KOPT-K1 (cell line): Measurements from ENCODE around the gene DDC.
"Not testable (repeated sequence)": the region's sequence is repeated elsewhere in the genome, so short reads cannot be mapped to it uniquely, and the experiment has no call there.

Experiments used
- H3K27ac ChIP-seq: fragments of 200-600 bp; sonication (generic); 2 replicates; pipeline ENCODE4 v1.5.1; 2016; ENCODE audit warnings: antibody characterized with exemption, mild to moderate bottlenecking, low read depth, low read length; ENCODE audit not compliant: poor library complexity, severe bottlenecking
- H3K36me3 ChIP-seq: fragments of 200-600 bp; sonication (generic); 2 replicates; pipeline ENCODE4 v1.5.1; 2017; ENCODE audit warnings: antibody characterized with exemption, mild to moderate bottlenecking, low read length, moderate library complexity; ENCODE audit not compliant: insufficient read depth
- H3K9me3 ChIP-seq: fragments of 200-600 bp; sonication (generic); 2 replicates; pipeline ENCODE4 v1.5.1; 2017; ENCODE audit warnings: antibody characterized with exemption, low read length, mild to moderate bottlenecking; ENCODE audit not compliant: insufficient read depth, poor library complexity, severe bottlenecking

DDC gene

DNA sequence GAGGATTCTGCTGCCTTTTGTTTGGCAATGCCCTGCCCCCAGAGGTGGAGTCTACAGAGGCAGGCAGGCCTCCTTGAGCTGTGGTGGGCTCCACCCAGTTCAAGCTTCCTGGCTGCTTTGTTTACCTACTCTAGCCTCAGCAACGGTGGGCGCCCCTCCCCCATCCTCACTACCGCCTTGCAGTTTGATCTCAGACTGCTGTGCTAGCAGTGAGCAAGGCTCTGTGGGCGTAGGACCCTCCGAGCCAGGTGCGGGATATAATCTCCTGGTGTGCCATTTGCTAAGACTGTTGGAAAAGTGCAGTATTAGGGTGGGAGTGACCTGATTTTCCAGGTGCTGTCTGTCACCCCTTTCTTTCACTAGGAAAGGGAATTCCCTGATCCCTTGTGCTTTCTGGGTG, 11.2 kb upstream of the DDC start:
- H3K36me3 ChIP-seq, H3K9me3 ChIP-seq, H3K27ac ChIP-seq: not testable (repeated sequence)

DNA sequence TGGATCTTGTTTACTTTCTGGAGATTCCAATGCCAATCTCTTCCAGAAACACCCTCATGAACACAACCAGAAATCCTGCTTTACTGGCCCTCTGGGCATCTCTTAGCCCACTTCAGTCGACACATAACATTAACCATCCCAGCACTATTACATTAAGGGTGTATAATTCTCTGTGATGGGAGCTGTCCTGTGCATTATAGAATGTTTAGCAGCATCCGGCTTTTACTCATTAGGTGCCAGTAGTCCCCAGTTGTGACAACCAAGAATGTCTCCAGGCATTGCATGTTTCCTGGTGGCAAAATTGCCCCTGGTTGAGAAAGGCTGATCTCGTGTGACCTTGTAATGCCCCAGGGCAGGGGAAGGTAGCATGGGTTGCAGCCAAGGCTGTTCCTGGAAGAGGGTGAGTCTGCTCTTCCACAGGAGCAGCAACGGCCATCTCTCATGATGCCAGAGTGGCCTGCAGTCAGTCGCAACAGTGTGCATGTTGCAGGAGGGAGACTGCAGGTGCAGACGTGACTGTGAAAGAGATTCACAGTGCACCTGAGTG, 2.6 kb upstream of the DDC start:
- H3K36me3 ChIP-seq = no peaks in the 10 kb centered on the region
- no peak overlapping the region for H3K27ac ChIP-seq
- no peaks in the 10 kb centered on the region for H3K9me3 ChIP-seq

DNA sequence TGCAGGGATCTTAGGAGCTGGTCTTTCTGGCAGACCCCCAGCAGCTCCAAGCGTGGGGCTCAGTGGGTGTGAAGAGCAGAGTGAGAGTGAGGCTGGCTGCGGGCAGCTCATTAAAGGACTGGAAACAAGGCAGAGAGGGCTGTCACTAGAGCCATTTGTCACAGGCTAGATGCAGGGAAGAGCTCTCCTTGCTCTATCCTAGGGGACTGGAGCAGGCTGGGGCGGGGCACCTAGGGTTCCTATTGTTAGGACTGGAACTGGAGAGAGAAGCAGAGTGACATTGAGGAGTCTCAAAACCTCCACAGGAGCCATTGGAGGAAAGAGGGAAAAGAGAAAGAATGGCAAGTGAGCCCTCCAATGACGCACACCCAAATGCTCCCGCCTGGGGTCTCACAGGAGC, 772 bp upstream of the DDC start:
- Histone ChIP-seq H3K36me3 (no peaks in the 10 kb centered on the region), H3K9me3 (no peaks in the 10 kb centered on the region), H3K27ac (no peak overlapping the region)

DNA sequence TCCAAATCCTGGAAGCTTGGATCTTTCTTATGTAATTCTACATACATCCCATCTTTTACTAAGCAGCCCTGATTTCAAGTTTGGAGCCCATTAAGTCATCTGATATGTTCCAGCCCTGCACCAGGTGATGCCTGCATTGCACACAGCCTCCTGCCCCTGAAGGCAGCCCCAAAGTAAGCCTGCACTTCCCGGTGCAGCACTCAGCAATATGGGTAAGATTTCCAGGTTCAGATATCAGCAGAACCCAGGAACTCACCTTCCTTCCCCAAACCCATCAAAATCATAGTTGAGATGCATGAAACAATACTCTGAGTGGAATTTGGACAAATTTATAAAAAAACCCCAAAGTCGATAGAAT, 333 bp upstream of the DDC start:
- Histone ChIP-seq H3K36me3 (no peaks in the 10 kb centered on the region), H3K9me3 (no peaks in the 10 kb centered on the region), H3K27ac (no peak overlapping the region)

DNA sequence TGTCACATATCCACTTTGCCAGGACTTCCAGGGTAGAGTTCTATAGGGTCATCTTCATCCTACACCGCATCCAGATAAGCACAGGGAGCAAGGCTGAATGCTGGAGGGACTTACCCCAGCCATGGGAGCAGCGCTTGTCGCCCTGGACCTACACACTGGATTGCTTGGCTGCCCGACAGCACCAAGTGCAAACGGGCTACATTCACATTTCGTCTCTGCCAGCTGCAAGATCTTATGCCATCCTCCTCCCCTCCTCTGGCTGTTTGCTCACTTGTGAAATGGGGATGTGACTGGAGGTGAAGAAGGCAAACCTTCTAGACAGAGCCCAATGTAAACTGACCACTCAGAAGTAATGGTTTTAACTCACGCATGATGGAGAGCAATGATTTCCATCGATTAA, 1.0 kb downstream of the DDC start:
- Histone ChIP-seq H3K9me3 (no peaks in the 10 kb centered on the region), H3K27ac (no peak overlapping the region), H3K36me3 (no peaks in the 10 kb centered on the region)

DNA sequence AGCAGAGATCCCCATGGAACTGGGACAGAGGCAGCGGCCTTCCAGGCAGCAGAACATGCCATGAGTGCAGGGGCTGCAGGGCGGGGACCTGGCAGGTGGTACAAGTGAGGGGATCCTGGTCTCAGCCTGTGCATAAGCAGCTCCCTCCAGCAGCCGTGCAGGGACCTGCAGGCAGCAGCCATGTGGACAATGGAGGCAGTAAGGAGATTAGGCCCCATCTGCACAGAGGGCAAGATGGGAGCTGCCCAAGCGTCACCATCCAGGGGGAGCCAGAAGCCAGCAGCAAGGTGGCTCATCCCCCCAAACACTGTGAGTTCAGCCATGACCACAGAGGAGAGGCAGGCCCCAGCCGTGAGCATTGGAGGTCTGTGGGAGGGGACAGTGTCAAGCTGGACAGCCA, 3.1 kb downstream of the DDC start:
- Histone ChIP-seq H3K27ac (no peak overlapping the region), H3K36me3 (no peaks in the 10 kb centered on the region), H3K9me3 (no peaks in the 10 kb centered on the region)

DNA sequence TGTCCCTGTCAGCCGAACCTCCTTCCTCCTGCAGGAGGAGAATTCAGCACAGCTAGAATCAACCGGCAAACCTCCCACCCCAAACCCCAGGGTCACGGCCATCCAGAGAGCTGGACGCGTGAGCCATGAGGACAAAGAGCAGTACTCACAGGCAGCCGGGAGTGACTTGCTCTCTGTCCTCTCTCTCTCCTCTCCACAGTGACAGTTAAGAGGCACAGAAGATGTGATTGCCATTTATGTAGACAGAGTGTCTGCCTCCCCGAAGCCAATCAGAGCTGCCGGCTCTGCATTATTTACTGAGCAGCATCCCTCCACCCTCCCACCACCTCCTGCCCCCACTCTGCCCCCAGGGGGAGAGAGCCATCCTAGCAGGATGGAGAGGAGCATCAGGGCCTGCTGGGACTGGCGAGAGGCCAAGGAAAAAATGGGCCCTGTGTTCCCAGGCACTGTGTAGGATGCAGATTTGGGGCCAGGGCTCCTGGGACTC, 4.3 kb downstream of the DDC start:
- no peak overlapping the region for H3K27ac ChIP-seq

DNA sequence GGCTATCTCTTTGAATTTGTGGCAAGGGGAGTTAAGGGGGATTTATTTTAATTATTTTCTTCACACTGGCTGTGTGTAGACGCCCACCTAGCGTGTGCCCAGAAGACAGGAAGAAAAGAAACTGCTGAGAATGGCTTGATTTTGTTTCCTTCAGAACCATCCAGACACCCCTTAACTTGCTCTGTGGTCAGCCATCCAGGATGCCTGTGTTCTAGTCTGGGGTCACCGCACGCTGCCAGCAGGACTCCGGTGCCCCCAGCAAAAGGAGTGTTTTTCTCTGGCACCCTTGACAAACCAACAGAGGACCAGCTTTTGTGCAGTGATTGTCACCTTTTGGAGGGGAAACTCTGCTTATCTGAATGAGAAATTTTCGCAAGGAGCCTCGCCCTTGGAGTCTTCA, 5.3 kb downstream of the DDC start:
- Histone ChIP-seq H3K27ac (no peak overlapping the region), H3K9me3 (no peaks in the 10 kb centered on the region), H3K36me3 (no peaks in the 10 kb centered on the region)

More for the DNA sequence above, 4.3 kb downstream of the DDC start:
- H3K9me3 ChIP-seq = no peaks in the 10 kb centered on the region
- no peaks in the 10 kb centered on the region for H3K36me3 ChIP-seq

DNA sequence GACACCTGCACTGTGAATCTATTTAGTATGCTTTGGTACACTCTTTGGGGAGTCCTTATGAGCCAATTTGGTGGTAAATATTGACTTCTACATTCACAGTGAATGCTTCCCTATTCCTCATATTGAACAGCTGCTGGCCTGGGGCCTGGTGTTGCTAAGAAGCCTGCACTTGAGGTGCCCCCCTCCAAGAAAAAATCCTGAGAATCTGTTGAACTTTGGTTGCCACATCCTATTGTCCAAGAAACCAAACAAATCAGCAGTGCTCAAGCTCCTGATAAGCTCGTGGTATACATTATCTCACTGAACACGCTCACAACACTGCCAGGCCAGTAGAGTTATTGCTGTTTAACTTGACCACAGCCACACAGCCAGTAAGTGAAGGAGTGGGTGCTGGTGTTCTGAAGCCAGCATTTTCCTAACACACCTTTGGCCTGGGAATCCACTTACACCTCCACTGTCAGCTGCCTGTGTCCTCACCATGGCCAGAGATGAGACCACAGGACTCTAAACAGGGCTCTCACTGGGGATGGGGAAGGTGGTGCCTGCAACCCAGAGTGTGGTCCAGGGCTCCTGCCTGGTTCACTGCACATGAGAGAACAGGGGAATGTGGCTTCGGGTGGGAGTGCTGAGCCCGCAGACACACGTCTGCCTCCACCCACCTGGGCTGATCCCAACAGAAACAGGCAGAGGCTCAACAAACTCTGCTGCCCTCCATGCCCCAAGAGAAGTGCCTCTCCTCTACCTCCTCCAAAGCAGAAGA, 6.7 kb downstream of the DDC start:
- Histone ChIP-seq H3K9me3 (no peaks in the 10 kb centered on the region), H3K27ac (no peak overlapping the region), H3K36me3 (no peaks in the 10 kb centered on the region)

DNA sequence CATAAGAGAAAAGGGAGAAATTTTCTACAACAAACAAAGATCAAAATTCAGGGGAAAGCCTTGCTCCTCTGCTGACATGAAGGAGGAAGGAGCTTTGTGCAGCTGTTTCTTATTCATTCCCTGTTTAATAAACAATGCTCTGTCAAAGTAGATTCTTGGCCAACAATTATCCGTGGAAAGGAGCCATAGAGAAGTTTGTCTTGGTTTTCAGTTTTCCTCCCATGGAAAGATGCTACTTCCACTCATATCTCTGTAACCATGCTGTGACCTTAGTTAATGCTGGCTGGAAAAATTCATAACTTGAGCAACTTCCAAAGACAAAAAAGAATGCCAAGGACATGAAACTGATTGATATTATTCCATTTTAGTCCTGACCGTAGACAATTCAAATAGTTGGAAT, 8.1 kb downstream of the DDC start:
- H3K9me3 ChIP-seq = no peaks in the 10 kb centered on the region
- H3K36me3 ChIP-seq = no peaks in the 10 kb centered on the region
- H3K27ac ChIP-seq = no peak overlapping the region

DNA sequence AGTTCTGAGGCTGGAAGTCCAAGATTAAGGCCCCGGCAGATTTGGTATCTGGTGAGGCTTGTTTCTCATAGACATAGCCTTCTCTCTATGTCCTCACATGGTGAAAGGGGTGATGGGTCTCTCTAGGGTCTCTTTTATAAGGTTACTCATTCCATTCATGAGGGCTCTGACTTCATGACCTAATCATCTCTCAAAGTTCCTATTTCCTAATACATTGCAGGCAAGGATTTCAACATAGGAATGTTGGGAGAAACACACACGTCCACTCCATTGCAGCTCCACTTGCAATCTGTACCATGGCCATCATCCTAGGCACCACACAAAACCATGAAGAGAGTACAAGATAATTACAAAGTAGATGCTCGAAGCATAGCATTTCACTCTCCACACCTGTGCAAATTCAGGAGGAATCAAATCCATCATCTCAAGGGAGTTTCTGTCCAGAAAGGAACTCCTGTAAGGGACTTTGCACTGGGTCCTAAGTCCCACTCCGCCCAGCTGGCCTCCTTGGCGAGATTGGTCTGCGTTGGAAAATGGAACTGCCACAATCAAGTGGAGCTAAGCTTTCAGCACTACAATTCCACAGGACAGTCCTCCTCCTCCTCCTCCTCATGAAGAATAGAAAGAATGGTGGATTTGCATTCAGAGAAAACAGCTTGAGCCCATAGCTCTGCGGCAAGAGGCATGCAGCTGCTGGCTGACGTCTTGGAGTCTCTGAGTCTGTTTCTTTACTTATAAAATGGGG, 8.8 kb downstream of the DDC start:
- Histone ChIP-seq H3K36me3 (no peaks in the 10 kb centered on the region), H3K9me3 (no peaks in the 10 kb centered on the region), H3K27ac (no peak overlapping the region)

DNA sequence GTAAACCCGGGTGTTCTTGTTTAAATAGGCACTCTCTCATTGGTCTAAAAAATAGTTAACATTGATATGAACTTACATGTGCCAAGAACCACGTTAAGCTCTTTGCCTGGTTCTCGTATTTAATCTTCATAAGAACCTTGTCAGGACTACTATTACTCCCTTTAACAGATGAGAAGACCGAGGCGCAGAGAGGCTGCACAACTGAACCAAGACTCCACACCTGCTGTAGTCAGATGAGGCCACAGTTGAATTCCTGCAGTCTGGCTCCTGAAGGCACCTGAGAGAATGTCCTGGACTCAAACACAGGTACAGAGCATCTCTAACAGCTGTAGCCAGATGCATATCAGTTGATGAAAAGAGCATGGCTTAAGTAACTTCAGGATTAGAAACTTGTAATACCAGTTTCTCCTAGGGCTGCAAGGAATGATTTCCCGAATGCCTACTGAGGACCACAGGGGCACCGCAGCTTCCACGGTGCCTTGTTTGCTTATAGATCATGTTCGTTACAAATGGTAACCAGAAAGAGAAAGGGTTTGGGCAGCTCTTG, 9.5 kb downstream of the DDC start:
- no peaks in the 10 kb centered on the region for H3K36me3 ChIP-seq
- H3K9me3 ChIP-seq = no peaks in the 10 kb centered on the region
- H3K27ac ChIP-seq = no peak overlapping the region

DNA sequence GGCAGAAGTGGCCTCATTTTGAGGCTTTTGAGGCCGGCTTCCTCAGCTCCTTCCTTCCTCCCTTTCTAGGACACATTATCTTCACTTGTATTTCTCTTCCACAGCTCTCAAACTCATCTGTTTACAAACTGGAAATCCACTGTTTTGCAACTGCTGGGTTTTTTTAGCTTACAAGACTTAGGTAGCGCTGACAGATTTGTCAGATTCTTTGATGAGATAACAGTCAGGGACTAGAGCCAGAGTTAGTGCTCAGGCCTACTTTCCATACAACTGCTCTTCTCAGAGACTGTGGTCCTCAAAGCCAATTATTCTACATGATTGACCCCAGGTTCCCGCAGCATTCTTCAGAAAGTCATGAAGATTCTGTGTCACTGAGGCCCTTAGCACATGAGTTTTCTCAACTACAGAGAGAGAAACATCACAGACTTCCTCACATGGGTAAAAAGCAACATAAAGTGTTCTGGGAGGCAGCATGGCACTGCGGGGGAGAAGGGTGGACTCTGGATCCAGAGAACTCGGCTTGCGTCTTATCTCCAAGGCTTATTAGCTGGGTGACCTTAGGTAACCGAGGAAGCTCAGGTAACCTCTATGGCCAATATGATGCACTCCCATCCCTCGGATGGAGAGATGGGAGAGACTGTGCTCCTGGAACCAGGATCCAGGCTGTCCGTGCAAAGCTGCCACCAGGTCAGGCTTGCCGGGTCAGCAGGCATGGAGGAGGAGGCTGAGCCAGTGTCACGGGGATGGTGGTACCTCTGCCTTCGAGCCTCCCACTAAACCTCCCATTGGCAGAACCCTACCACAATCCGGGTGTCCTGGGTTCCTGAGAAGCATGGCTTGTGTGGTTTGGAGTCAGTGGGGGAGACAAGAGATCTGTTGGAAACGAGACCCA, 10.5 kb downstream of the DDC start:
- no peak overlapping the region for H3K27ac ChIP-seq
- H3K9me3 ChIP-seq = no peaks in the 10 kb centered on the region
- no peaks in the 10 kb centered on the region for H3K36me3 ChIP-seq

DNA sequence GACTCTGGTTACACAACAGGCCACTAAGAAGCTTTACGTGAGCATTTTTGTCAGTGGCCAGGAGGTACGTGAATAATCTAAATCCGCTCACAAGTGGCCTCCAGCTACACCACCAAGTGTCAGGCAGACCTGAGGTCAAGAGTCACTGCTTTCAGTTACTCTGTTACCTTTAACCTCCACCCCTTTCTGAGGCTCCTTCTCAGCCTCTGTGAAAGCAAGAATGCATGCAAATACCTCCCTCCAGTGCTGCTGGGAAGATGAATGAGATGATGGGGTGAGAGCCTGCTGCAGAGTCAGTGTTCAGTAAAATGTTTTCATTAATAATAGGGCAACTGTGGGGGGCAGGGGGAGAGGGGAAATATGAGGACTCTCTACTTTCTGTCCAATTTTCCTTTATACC, 11.2 kb downstream of the DDC start:
- Histone ChIP-seq H3K9me3 (no peaks in the 10 kb centered on the region), H3K36me3 (no peaks in the 10 kb centered on the region), H3K27ac (no peak overlapping the region)

DNA sequence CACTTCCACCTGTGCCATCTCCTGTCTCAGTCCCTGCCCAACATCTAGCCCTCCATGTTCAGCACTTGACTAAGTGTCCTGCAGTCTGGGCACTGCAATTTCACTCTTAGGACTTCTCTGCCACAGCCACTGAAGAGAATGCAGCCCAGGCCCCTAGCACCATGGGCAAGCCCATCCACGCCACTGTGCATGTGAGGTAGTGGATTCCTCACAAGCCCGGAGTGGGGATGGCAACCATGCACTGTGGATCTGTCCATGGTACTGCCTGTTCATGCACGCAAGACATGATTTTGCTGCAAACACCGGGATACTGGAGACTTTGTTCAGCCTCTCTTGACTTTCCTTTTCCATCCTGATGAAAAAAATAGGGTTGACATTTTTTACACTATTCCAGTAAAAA, 12.3 kb downstream of the DDC start:
- Histone ChIP-seq H3K27ac (no peak overlapping the region), H3K9me3 (no peaks in the 10 kb centered on the region), H3K36me3 (no peaks in the 10 kb centered on the region)
